Astrocyte (in vitro differentiated cells and primary cell): ENCODE measurements around the gene SRSF5. TPM values are rescaled to one million over a fixed set of nuclear protein-coding genes. Genes with fewer than 3 reads are reported as not detected.
"Not testable (repeated sequence)": the region's sequence is repeated elsewhere in the genome, so short reads cannot be mapped to it uniquely, and the experiment has no call there.

ENCODE experiments used
- DNase-seq: peaks from one replicate; pipeline ENCODE4 v3.0.0-alpha.2; 2010; ENCODE audit warnings: low read depth
- FAIRE-seq: peaks from 2 replicates; lab custom pipeline; 2011; peaks lifted over from hg19 to GRCh38; lab: Jason Lieb, UNC
- H2AFZ ChIP-seq: 2 replicates; pipeline ENCODE4 v1.6.0; 2012; ENCODE audit warnings: low read depth, low read length, inconsistent platforms
- H3K27ac ChIP-seq: 2 replicates; pipeline ENCODE4 v1.5.1; 2011; ENCODE audit warnings: low read depth, low read length, inconsistent platforms
- H3K27me3 ChIP-seq: 2 replicates; pipeline ENCODE4 v1.6.0; 2011; ENCODE audit warnings: low read length, inconsistent platforms; ENCODE audit not compliant: insufficient read depth
- H3K36me3 ChIP-seq: 2 replicates; pipeline ENCODE4 v1.5.1; 2011; ENCODE audit warnings: low read length, inconsistent platforms; ENCODE audit not compliant: insufficient read depth
- H3K4me1 ChIP-seq: 2 replicates; pipeline ENCODE4 v1.5.1; 2011; ENCODE audit warnings: low read length, inconsistent platforms; ENCODE audit not compliant: insufficient read depth
- H3K4me2 ChIP-seq: 2 replicates; pipeline ENCODE4 v1.6.0; 2012; ENCODE audit warnings: low read length, inconsistent platforms
- H3K4me3 ChIP-seq: 2 replicates; pipeline ENCODE4 v1.5.1; 2011; ENCODE audit warnings: low read depth, mild to moderate bottlenecking, low read length, inconsistent platforms; ENCODE audit not compliant: insufficient read depth
- H3K79me2 ChIP-seq: 2 replicates; pipeline ENCODE4 v1.6.0; 2012; ENCODE audit warnings: mild to moderate bottlenecking, low read length, inconsistent platforms; ENCODE audit not compliant: insufficient read depth
- H3K9ac ChIP-seq: 2 replicates; pipeline ENCODE4 v1.6.0; 2012; ENCODE audit warnings: mild to moderate bottlenecking, low read length, inconsistent platforms
- H3K9me3 ChIP-seq: 2 replicates; pipeline ENCODE4 v1.5.1; 2012; ENCODE audit warnings: low read depth, mild to moderate bottlenecking, low read length, inconsistent platforms; ENCODE audit not compliant: insufficient read depth
- H4K20me1 ChIP-seq: 2 replicates; pipeline ENCODE4 v1.6.0; 2012; ENCODE audit warnings: low read length, inconsistent platforms; ENCODE audit not compliant: insufficient read depth
- H3K27ac Mint-ChIP-seq: one replicate; pipeline ENCODE4 v1.8.0; 2021; ENCODE audit warnings: mild to moderate bottlenecking, mixed read lengths; ENCODE audit not compliant: unreplicated experiment
- H3K27me3 Mint-ChIP-seq: one replicate; pipeline ENCODE4 v1.8.0; 2021; ENCODE audit warnings: low read depth, mixed read lengths; ENCODE audit not compliant: unreplicated experiment
- H3K36me3 Mint-ChIP-seq: one replicate; pipeline ENCODE4 v1.8.0; 2021; ENCODE audit warnings: low read depth, mixed read lengths; ENCODE audit not compliant: unreplicated experiment
- H3K4me1 Mint-ChIP-seq: one replicate; pipeline ENCODE4 v1.8.0; 2021; ENCODE audit warnings: low read depth, mixed read lengths; ENCODE audit not compliant: unreplicated experiment
- H3K4me3 Mint-ChIP-seq: one replicate; pipeline ENCODE4 v1.8.0; 2021; ENCODE audit warnings: mild to moderate bottlenecking, moderate library complexity, mixed read lengths; ENCODE audit not compliant: unreplicated experiment
- H3K9me3 Mint-ChIP-seq: one replicate; pipeline ENCODE4 v1.8.0; 2021; ENCODE audit warnings: mild to moderate bottlenecking, mixed read lengths; ENCODE audit not compliant: unreplicated experiment
- CTCF ChIP-seq: IDR thresholded peaks from 2 replicates; pipeline ENCODE4 v1.5.1; 2011; ENCODE audit warnings: low read depth, mild to moderate bottlenecking, inconsistent platforms, low read length, moderate library complexity; ENCODE audit not compliant: insufficient read depth
- EZH2 ChIP-seq: IDR thresholded peaks from 2 replicates; pipeline ENCODE4 v1.6.1; 2012; ENCODE audit warnings: mild to moderate bottlenecking, low read length, inconsistent platforms; ENCODE audit not compliant: insufficient read depth
- total RNA-seq: library from RNA; stranded (reverse); gene quantifications from 2 replicates; pipeline ENCODE4 v1.2.1, GENCODE V29; 2021

SRSF5 gene
- total RNA-seq, 1 donor from 2014 or later = 195 TPM

- DNase-seq = no peak
- H4K20me1 ChIP-seq = no peaks in the 10 kb centered on the region
- no peak overlapping the region for H2AFZ ChIP-seq
- no peaks in the 10 kb centered on the region for H3K27me3 ChIP-seq
- Mint-ChIP-seq H3K4me3 (no peak overlapping the region), H3K4me1 (peaks cover 23% of the 10 kb centered on the region), H3K36me3 (peaks cover 2% of the 10 kb centered on the region), H3K27me3 (peaks cover 7% of the 10 kb centered on the region), H3K9me3 (peaks cover 2% of the 10 kb centered on the region), H3K27ac (no peak overlapping the region)
- no peak overlapping the region for H3K9ac ChIP-seq
- TF ChIP-seq EZH2 = no peak
- no peak for TF ChIP-seq CTCF
- FAIRE-seq = no peak
- H3K36me3 ChIP-seq = no peaks in the 10 kb centered on the region
- H3K4me3 ChIP-seq = no peak overlapping the region
- H3K4me1 ChIP-seq = peaks cover 26% of the 10 kb centered on the region
- no peaks in the 10 kb centered on the region for H3K79me2 ChIP-seq
- H3K4me2 ChIP-seq = no peak overlapping the region
- no peaks in the 10 kb centered on the region for H3K9me3 ChIP-seq
- no peak overlapping the region for H3K27ac ChIP-seq
These were observed 46.0 kb upstream of the SRSF5 start for GRCh38 chr14:69720912-69721311.

- H3K36me3 ChIP-seq = no peaks in the 10 kb centered on the region
- peak overlapping the region; percentile 94 for H2AFZ ChIP-seq
- Mint-ChIP-seq H3K27ac (peak overlapping the region; percentile 56), H3K9me3 (peaks cover 2% of the 10 kb centered on the region), H3K36me3 (no peaks in the 10 kb centered on the region), H3K4me1 (peaks cover 2% of the 10 kb centered on the region), H3K27me3 (peaks cover 14% of the 10 kb centered on the region), H3K4me3 (no peak overlapping the region)
- H3K9ac ChIP-seq = peak overlapping the region; percentile 82
- no peak for FAIRE-seq
- TF ChIP-seq EZH2 (no peak), CTCF (peak; percentile 81)
- peak; percentile 40 for DNase-seq
- peak overlapping the region; percentile 98 for H3K4me2 ChIP-seq
- no peaks in the 10 kb centered on the region for H3K79me2 ChIP-seq
- peaks cover 8% of the 10 kb centered on the region for H3K4me1 ChIP-seq
- H3K9me3 ChIP-seq = no peaks in the 10 kb centered on the region
- no peak overlapping the region for H3K27ac ChIP-seq
- no peaks in the 10 kb centered on the region for H4K20me1 ChIP-seq
- peak overlapping the region; percentile 58 for H3K4me3 ChIP-seq
- no peaks in the 10 kb centered on the region for H3K27me3 ChIP-seq
These were observed 40.0 kb upstream of the SRSF5 start for GRCh38 chr14:69726761-69727511.

- H3K27me3 Mint-ChIP-seq = peaks cover 14% of the 10 kb centered on the region
- DNase-seq (no peak), FAIRE-seq (no peak)
- H3K4me1 ChIP-seq = peaks cover 8% of the 10 kb centered on the region
- H3K4me1 Mint-ChIP-seq = peaks cover 2% of the 10 kb centered on the region
- H3K27me3 ChIP-seq = peaks cover under 1% of the 10 kb centered on the region
- H3K4me3 Mint-ChIP-seq = no peak overlapping the region
- H3K9me3 ChIP-seq = no peaks in the 10 kb centered on the region
- peaks cover 2% of the 10 kb centered on the region for H3K9me3 Mint-ChIP-seq
- no peak overlapping the region for H2AFZ ChIP-seq
- no peak overlapping the region for H3K27ac Mint-ChIP-seq
- no peak overlapping the region for H3K4me3 ChIP-seq
- no peaks in the 10 kb centered on the region for H3K36me3 ChIP-seq
- no peaks in the 10 kb centered on the region for H3K36me3 Mint-ChIP-seq
- TF ChIP-seq CTCF (no peak), EZH2 (no peak)
- no peaks in the 10 kb centered on the region for H4K20me1 ChIP-seq
- no peak overlapping the region for H3K27ac ChIP-seq
- no peaks in the 10 kb centered on the region for H3K79me2 ChIP-seq
- no peak overlapping the region for H3K9ac ChIP-seq
- H3K4me2 ChIP-seq = no peak overlapping the region
These were observed 39.1 kb upstream of the SRSF5 start for GRCh38 chr14:69727860-69728259.

- H3K4me1 Mint-ChIP-seq, FAIRE-seq: not testable (repeated sequence)
These were observed 34.9 kb upstream of the SRSF5 start for GRCh38 chr14:69731919-69732598.

More at GRCh38 chr14:69731919-69732598, 34.9 kb upstream of the SRSF5 start:
- H3K27ac Mint-ChIP-seq, H3K4me1 ChIP-seq, H3K4me2 ChIP-seq, H3K36me3 Mint-ChIP-seq, H3K9ac ChIP-seq, H2AFZ ChIP-seq, H3K27me3 ChIP-seq, H3K79me2 ChIP-seq, H3K4me3 ChIP-seq, H3K36me3 ChIP-seq, H4K20me1 ChIP-seq, H3K9me3 ChIP-seq, DNase-seq, H3K27ac ChIP-seq, H3K4me3 Mint-ChIP-seq, H3K9me3 Mint-ChIP-seq: not testable (repeated sequence)
- H3K27me3 Mint-ChIP-seq = peaks cover 22% of the 10 kb centered on the region
